ENCODE results near the gene HVCN1.
"Not testable (repeated sequence)": the region's sequence is repeated elsewhere in the genome, so short reads cannot be mapped to it uniquely, and the experiment has no call there.

Gene HVCN1

DNA sequence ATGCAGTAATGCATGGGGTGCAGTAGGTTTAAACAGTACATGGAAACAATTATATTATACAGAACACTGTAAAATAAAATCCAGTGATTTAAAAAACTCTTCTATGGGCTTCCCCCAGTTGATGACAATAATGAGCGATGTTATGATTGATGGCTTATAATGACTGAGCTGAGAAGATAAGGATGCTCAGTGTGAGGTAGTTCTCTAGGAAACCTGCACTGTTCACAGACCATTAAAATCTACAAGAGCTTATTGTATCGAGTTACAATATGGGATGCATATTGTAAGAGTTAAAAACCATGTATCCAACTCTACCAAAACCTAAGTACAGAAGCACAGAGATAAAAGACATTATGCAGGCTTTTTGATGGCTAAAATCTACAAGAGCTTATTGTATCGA is 34.0 kb upstream of the HVCN1 start:
- Histone ChIP-seq H3K36me3 (ENCODE audit: control insufficient read depth, low read depth, low read length) (peaks cover 97% of the 10 kb centered on the region), H3K4me1 (ENCODE audit: control insufficient read depth, low read depth, low read length) (peaks cover 12% of the 10 kb centered on the region)
- H3K9ac ChIP-seq (ENCODE audit: low read length); H3K27me3 ChIP-seq (ENCODE audit: control insufficient read depth, insufficient read depth, low read length); H3K4me3 ChIP-seq (ENCODE audit: low read length); H3K27ac ChIP-seq (ENCODE audit: low read length); H3K9me3 ChIP-seq (ENCODE audit: control insufficient read depth, low read depth, low read length): not testable (repeated sequence)

DNA sequence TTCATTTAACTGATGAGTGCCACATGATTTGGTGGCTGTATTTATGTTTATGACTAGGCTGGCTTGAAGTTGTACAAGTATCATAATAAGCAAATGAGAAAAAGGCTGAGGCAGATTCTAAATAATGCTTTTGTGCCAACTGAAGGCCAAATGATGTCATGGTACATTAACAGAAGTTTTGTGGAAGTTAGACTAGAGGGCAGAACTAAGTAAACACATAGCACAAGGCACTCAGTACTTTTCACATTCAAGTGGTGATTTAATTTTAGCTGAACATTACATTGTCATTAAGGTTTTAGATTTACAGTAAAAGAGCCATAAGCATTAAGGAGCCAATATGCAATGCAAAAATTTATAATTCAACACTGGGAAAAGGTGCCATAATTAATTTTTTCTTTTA is 32.7 kb upstream of the HVCN1 start:
- Histone ChIP-seq H3K27me3 (ENCODE audit: control insufficient read depth, insufficient read depth, low read length) (no peaks in the 10 kb centered on the region), H3K27ac (ENCODE audit: low read length) (no peak overlapping the region), H3K36me3 (ENCODE audit: control insufficient read depth, low read depth, low read length) (peaks cover 90% of the 10 kb centered on the region), H3K9me3 (ENCODE audit: control insufficient read depth, low read depth, low read length) (no peaks in the 10 kb centered on the region), H3K4me1 (ENCODE audit: control insufficient read depth, low read depth, low read length) (peaks cover 5% of the 10 kb centered on the region), H3K4me3 (ENCODE audit: low read length) (no peak overlapping the region), H3K9ac (ENCODE audit: low read length) (no peak overlapping the region)

DNA sequence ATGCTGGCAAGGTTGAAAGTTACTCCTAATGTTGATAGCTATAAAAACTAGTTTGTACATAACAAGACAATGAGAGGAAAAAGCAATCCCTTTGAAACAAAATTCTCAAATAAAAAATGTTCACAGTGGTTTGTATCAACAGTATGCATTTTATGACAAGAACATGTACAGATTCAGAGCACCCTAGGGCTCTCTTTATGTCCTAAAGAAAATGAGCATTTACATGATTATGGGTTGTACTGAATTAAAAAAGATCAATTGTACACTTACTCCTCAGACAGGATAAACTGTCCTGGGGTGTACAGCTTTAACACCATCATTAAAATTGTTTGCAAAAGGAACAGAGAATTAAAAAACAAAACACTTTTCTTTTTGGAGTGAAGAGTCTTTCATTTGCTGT is 31.6 kb upstream of the HVCN1 start:
- no peak overlapping the region for H3K9ac ChIP-seq (ENCODE audit: low read length)
- H3K27ac ChIP-seq (ENCODE audit: low read length) = no peak overlapping the region
- no peaks in the 10 kb centered on the region for H3K27me3 ChIP-seq (ENCODE audit: control insufficient read depth, insufficient read depth, low read length)
- H3K36me3 ChIP-seq (ENCODE audit: control insufficient read depth, low read depth, low read length) = peaks cover 80% of the 10 kb centered on the region
- no peaks in the 10 kb centered on the region for H3K4me1 ChIP-seq (ENCODE audit: control insufficient read depth, low read depth, low read length)
- no peak overlapping the region for H3K4me3 ChIP-seq (ENCODE audit: low read length)
- H3K9me3 ChIP-seq (ENCODE audit: control insufficient read depth, low read depth, low read length) = no peaks in the 10 kb centered on the region

DNA sequence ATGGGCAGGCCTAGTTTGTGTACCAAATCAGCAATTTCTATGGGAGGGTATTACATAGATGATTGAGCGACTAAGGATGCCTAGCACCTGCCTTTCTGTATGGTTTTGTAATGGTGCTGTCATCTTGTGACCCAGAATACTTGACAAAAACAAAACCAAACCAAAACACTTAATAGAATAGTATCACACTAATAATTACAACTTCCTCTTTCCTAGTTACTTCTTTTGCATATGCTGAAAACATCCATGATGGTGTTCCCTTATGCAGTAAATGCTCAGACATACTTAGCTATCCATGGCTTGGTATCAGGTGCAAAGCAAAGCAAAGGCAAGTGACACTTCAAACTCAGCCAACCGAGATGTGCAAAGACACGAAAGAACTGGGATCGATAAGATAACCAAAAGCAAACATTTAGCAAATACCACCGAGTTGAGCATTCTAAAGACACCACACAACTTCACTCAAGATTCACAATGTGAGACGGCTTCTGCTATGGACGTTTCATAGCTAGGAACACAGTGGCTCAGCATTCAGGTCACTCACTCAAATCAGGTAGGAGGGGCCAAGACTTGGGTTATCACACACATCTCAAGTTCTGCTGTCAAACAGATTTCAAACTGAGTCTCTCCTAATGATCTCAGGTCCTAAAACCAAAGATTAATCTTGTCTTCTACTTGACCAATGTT is 29.4 kb upstream of the HVCN1 start:
- Histone ChIP-seq H3K9me3 (ENCODE audit: control insufficient read depth, low read depth, low read length) (no peaks in the 10 kb centered on the region), H3K9ac (ENCODE audit: low read length) (no peak overlapping the region), H3K4me3 (ENCODE audit: low read length) (no peak overlapping the region), H3K27ac (ENCODE audit: low read length) (no peak overlapping the region), H3K36me3 (ENCODE audit: control insufficient read depth, low read depth, low read length) (peaks cover 58% of the 10 kb centered on the region), H3K4me1 (ENCODE audit: control insufficient read depth, low read depth, low read length) (no peaks in the 10 kb centered on the region), H3K27me3 (ENCODE audit: control insufficient read depth, insufficient read depth, low read length) (no peaks in the 10 kb centered on the region)

DNA sequence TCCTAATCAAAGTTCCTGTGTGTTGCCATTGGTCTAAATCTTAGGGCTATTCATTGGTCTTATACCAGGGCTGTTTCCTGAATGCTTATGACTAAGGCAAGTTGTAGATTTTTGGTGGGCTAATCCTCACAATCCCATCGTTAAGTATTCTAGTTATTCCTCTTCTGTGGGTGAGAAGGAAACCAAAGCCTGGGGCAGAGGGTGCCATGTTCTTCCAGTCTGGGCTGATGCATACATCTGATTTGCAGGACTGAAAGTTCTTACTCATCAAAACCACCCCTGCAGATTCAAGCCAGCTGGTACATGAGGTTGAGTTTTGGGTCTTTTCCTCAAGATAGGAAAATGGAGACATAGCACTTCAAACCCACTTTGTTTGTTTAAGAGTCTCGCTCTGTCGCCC is 28.1 kb upstream of the HVCN1 start:
- no peak overlapping the region for H3K9ac ChIP-seq (ENCODE audit: low read length)
- no peak overlapping the region for H3K27ac ChIP-seq (ENCODE audit: low read length)
- no peak overlapping the region for H3K4me3 ChIP-seq (ENCODE audit: low read length)
- H3K9me3 ChIP-seq (ENCODE audit: control insufficient read depth, low read depth, low read length) = no peaks in the 10 kb centered on the region
- H3K36me3 ChIP-seq (ENCODE audit: control insufficient read depth, low read depth, low read length) = peaks cover 45% of the 10 kb centered on the region
- H3K4me1 ChIP-seq (ENCODE audit: control insufficient read depth, low read depth, low read length) = no peaks in the 10 kb centered on the region
- no peaks in the 10 kb centered on the region for H3K27me3 ChIP-seq (ENCODE audit: control insufficient read depth, insufficient read depth, low read length)

DNA sequence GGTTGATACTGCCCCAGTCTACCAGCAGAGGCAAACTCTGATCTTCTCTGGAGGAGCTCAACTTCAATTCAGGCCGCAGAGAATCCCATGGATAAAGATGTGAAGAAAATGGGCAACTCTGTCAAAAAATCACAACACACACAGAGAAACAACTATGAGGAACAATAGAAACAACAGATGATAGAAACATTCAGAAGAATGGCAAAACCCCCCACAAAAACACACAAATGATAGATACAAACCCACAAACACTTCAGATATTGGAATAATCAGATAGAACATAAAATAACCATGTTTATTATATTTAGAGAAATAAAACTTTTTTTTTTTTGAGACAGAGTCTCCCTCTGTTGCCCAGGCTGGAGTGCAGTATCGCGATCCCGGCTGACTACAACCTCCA is 20.0 kb upstream of the HVCN1 start:
- H3K27me3 ChIP-seq (ENCODE audit: control insufficient read depth, insufficient read depth, low read length) = no peaks in the 10 kb centered on the region
- H3K4me3 ChIP-seq (ENCODE audit: low read length) = no peak overlapping the region
- H3K9ac ChIP-seq (ENCODE audit: low read length) = no peak overlapping the region
- no peaks in the 10 kb centered on the region for H3K4me1 ChIP-seq (ENCODE audit: control insufficient read depth, low read depth, low read length)
- no peaks in the 10 kb centered on the region for H3K36me3 ChIP-seq (ENCODE audit: control insufficient read depth, low read depth, low read length)
- H3K27ac ChIP-seq (ENCODE audit: low read length) = no peak overlapping the region
- H3K9me3 ChIP-seq (ENCODE audit: control insufficient read depth, low read depth, low read length) = no peaks in the 10 kb centered on the region

DNA sequence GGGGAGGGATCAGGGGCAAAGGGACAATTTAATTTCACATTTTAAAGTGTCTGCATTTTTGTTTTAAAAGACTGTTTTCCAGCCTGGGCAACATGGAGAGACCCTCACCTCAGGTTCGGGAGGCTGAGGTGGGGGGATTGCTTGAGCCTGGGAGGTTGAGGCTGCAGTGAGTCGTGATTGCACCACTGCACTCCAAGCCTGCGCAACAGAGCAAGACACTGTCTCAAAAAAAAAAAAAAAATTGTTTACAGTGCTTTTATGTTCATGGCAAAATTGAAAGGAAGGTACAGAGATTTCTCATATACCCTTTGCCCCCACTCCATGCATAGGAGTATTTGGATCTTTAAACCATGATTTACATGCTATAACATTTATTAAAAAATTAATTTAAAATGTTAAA is 16.4 kb upstream of the HVCN1 start:
- no peaks in the 10 kb centered on the region for H3K36me3 ChIP-seq (ENCODE audit: control insufficient read depth, low read depth, low read length)
- no peak overlapping the region for H3K9ac ChIP-seq (ENCODE audit: low read length)
- H3K9me3 ChIP-seq (ENCODE audit: control insufficient read depth, low read depth, low read length) = no peaks in the 10 kb centered on the region
- no peaks in the 10 kb centered on the region for H3K4me1 ChIP-seq (ENCODE audit: control insufficient read depth, low read depth, low read length)
- no peaks in the 10 kb centered on the region for H3K27me3 ChIP-seq (ENCODE audit: control insufficient read depth, insufficient read depth, low read length)
- H3K4me3 ChIP-seq (ENCODE audit: low read length) = no peak overlapping the region
- H3K27ac ChIP-seq (ENCODE audit: low read length) = no peak overlapping the region

DNA sequence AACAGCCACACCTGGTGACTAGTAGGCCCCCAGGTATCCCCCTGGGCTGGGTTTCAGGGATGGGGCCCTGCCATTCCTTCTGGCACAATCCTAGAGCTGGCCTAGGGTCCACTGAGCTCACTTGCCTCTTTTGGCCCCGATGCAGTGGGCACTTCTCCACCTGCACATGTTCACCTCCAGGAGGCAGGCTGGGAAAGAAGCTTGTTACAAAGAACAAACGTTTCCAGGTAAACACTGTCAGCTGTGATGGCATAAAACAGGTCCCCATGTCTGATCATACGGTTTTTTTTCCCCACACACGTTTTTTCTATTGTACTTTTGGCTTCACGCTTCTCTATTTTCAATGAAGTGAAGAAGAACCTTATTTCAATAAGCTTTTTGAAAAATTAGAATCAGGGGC is 15.8 kb upstream of the HVCN1 start:
- Histone ChIP-seq H3K9ac (ENCODE audit: low read length) (no peak overlapping the region), H3K4me3 (ENCODE audit: low read length) (no peak overlapping the region), H3K27ac (ENCODE audit: low read length) (no peak overlapping the region), H3K9me3 (ENCODE audit: control insufficient read depth, low read depth, low read length) (no peaks in the 10 kb centered on the region), H3K4me1 (ENCODE audit: control insufficient read depth, low read depth, low read length) (no peaks in the 10 kb centered on the region), H3K36me3 (ENCODE audit: control insufficient read depth, low read depth, low read length) (no peaks in the 10 kb centered on the region), H3K27me3 (ENCODE audit: control insufficient read depth, insufficient read depth, low read length) (no peaks in the 10 kb centered on the region)

DNA sequence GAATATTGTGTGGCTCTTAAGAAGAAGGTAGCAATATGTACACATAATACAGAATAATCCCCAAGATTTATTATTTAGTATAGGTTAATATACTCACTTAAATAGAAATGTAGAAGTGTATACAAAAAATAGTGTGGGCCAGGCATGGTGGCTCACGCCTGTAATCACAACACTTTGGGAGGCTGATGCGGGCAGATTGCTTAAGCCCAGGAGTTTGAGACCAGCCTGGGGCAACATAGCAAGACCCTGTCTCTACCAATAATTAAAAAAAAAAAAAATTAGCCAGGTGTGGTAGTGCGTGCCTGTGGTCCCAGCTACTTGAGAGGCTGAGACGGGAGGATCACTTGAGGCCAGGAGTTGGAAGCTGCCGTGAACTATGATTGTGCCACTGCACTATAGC is 15.3 kb upstream of the HVCN1 start:
- Histone ChIP-seq H3K27me3 (ENCODE audit: control insufficient read depth, insufficient read depth, low read length) (no peaks in the 10 kb centered on the region), H3K36me3 (ENCODE audit: control insufficient read depth, low read depth, low read length) (no peaks in the 10 kb centered on the region), H3K9ac (ENCODE audit: low read length) (no peak overlapping the region), H3K27ac (ENCODE audit: low read length) (no peak overlapping the region), H3K9me3 (ENCODE audit: control insufficient read depth, low read depth, low read length) (no peaks in the 10 kb centered on the region), H3K4me3 (ENCODE audit: low read length) (no peak overlapping the region), H3K4me1 (ENCODE audit: control insufficient read depth, low read depth, low read length) (no peaks in the 10 kb centered on the region)

DNA sequence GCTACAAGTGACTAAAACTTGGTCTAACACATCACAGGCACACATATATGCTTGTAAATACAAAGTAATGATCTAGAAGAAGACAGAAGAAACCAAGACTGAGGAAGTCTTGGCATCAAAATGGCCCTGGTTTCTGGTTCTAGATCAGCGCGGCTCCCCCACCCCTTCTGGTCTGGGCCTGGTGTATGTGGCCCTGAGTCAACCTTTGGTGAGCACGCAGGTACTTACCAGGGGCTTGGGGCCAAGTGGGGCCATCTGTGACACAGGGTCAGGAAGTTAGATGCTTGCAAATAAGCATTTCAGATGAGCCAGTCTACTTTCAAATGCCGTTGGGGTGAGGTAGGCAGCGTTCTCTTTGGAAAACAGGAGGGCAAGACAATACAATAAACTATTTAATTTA is 13.2 kb upstream of the HVCN1 start:
- Histone ChIP-seq H3K36me3 (ENCODE audit: control insufficient read depth, low read depth, low read length) (no peaks in the 10 kb centered on the region), H3K27me3 (ENCODE audit: control insufficient read depth, insufficient read depth, low read length) (no peaks in the 10 kb centered on the region), H3K9ac (ENCODE audit: low read length) (no peak overlapping the region), H3K9me3 (ENCODE audit: control insufficient read depth, low read depth, low read length) (no peaks in the 10 kb centered on the region), H3K27ac (ENCODE audit: low read length) (no peak overlapping the region), H3K4me3 (ENCODE audit: low read length) (no peak overlapping the region), H3K4me1 (ENCODE audit: control insufficient read depth, low read depth, low read length) (no peaks in the 10 kb centered on the region)

DNA sequence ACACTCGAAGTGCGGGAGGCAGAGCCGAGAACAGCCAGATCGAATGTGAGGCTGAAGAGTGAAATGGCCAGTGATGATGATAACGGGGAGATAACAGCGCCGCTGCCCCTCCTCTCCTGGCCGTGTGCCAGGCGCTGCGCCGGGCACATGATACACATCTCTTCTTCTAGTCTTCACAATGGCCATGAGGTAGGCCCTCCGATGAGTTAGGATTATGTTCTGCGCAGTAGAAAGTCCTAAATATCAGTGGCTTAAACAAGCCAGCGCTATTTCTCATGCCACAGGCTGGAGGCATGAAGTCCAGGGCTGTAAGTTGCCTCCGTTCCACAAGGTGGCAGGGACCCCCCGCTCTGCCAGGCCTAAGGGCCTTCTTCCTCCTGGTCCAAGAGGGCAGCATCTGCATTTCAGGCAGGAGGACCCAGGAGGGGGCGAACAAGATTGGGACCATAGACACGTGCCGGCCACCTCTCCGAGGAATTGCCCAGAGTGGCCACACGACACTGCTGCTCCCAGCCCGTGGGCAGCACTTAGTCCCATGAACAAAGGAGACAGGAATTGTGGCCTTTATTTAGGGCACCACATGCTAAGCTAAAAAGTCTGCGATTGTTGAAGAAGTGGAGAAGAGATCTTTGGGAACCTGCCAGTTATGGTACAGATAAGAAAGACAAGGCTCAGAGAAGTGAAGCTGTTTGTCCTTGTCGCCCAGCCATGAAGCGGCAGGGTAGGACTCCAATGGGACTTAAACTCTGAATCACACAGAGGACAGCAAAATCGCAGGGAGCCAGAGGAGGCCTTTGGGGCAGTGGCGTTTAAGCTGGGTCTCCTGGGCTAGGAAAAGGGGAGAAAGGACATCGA is 10.9 kb upstream of the HVCN1 start:
- no peak overlapping the region for H3K9ac ChIP-seq (ENCODE audit: low read length)
- no peak overlapping the region for H3K27ac ChIP-seq (ENCODE audit: low read length)
- no peaks in the 10 kb centered on the region for H3K36me3 ChIP-seq (ENCODE audit: control insufficient read depth, low read depth, low read length)
- no peaks in the 10 kb centered on the region for H3K9me3 ChIP-seq (ENCODE audit: control insufficient read depth, low read depth, low read length)
- no peaks in the 10 kb centered on the region for H3K4me1 ChIP-seq (ENCODE audit: control insufficient read depth, low read depth, low read length)
- H3K4me3 ChIP-seq (ENCODE audit: low read length) = no peak overlapping the region
- H3K27me3 ChIP-seq (ENCODE audit: control insufficient read depth, insufficient read depth, low read length) = no peaks in the 10 kb centered on the region

All from iPS-18a (cell line).